ENCODE results near the gene TSFM.
"Not testable (repeated sequence)": the region's sequence is repeated elsewhere in the genome, so short reads cannot be mapped to it uniquely, and the experiment has no call there.

Gene TSFM

DNA sequence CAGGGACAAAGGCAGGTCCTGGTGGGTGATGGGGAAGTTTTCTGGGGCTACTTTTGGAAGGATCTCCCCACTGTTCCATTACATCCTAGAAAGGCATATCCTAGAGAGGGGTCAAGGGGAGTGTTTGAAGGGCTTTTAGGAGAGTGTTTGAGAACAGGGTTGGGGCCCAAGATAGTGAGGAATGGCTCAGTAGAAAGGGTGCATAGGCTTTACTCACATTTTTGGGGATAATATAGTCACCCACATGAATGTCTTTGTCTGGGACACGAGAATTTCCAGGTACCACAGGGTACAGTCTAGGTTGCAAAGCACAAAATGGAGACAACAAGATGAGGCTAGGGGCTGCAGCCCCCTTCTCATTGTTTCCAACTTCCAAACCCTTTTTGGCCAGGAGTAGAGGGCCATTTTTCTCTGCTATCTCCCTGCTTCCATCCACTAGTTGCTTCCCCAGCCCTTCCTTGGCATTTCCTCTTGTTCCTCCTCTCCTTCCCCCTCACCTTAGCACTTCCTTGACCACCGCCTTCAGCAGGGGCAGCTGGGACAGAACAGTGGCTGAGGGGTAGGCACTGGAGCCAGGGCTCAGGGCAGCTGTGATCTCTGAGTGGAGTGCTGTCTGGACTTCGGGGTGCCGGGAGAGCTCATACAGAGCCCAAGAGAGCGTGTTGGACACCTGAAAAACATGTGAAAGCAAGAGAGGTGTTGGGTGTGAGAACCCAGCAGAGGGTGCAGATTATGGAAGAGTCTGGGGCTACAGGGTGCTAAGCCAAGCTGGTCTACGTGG lies 18.5 kb upstream of the TSFM start:
- no peak for FAIRE-seq

DNA sequence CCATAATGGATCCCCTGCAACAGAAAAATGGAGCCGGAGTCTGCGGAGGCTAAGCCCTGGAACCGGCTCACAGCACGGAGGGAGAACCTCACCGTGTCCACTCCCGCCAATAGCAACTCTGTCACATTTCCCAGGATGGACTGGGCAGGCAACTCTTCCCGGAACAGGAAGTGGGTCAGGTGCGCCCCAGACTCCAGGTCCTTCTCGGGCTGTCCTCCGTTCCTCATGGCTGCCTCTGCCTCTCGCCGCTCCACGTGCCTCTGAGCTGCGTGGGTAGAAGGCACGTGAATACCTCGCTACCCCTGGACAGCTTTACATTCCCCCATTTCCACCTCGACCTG lies 18.0 kb upstream of the TSFM start:
- FAIRE-seq = no peak

DNA sequence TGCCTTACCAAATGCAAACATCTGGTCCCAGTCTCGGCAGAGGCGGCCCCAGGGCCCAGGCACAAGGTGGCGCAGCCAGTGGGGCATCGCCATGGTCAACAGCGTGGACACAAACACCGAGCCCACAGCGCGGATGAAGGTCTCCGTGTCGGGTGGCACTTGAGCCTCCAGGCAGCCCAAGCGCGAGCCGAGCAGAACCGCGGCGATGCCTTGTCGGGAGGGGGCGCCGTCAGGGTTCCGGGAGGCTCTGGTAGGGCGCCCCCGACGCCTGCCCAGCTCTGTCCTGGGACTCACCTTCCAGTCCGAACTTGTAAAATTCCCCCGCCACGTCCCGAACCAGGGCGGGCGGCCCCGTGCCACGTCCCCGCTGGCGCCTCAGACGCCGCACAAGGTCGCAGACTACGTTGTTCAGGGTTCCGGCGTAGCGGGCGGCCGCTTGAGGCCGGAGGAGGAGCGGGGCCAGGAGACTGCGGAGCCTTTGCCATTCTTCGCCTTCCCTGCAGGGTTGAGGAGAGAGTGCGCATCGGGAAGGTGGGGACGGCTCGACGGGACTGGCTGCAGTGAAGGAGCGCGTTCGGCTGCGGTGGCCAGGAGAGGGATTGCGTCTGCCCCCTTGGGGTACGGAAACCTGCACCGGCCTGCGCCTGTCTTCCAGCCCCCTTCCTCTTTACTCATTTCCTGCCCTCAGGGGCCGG lies 17.4 kb upstream of the TSFM start:
- FAIRE-seq = no peak

GRCh38 chr12:57765698-57766463 lies 16.7 kb upstream of the TSFM start:
- no peak for FAIRE-seq

GRCh38 chr12:57766464-57767304 lies 15.9 kb upstream of the TSFM start, which contains the start of gene CYP27B1:
CYP27B1 (minus strand) TSS chr12:57767078; CDS start chr12:57767041, 37 bp downstream.
- FAIRE-seq = no peak

- FAIRE-seq = no peak
Observed at GRCh38 chr12:57767305-57767698, 15.3 kb upstream of the TSFM start.

DNA sequence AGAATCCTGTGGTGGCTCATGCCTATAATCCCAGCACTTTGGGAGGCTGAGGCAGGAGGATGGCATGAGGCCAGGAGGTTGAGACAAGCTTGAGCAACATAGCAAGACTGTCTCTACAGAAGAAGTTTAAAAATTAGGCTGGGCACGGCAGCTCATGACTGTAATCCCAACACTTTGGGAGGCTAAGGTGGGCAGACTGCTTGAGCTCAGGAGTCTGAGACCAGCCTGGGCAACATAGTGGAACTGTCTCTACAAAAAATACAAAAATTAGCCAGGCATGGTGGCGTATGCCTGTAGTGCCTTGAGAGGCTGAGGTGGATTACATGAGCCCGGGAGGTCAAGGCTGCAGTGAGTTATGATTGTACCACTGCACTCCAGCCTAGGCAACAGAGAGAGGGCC lies 14.7 kb upstream of the TSFM start:
- no peak for FAIRE-seq

GRCh38 chr12:57769594-57769993 lies 13.0 kb upstream of the TSFM start:
- FAIRE-seq = no peak

GRCh38 chr12:57770734-57771133 lies 11.9 kb upstream of the TSFM start:
- no peak for FAIRE-seq

DNA sequence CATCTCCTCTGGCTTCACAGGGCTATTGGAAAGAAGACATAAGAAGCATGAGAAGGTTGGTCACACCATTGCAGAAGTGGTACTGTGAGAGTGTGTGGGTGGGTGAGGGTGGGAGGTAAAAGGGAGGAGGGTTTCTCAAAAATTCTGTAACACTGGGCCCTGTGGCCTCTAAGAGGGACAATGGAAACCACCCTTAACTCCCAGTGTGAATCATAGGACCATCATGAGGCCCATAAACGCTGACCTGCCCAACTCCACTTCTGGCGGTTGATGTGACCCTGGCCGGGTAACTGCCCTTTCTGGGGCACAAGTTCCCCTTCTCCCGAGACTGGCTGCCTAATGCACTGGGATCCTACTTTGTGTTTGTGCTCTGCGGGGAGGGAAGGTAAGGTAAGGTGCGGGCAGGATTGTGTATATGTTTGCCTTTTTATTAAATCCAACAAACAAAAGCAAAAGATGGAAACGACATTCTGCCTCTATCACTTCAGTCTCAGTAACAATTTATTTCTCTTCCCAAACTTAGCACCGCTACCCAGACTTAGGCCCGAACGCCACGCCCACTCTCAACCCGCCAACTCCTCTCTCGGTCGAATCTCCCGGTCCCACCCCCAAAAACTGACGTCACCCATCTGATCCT lies 11.2 kb upstream of the TSFM start:
- FAIRE-seq = no peak

DNA sequence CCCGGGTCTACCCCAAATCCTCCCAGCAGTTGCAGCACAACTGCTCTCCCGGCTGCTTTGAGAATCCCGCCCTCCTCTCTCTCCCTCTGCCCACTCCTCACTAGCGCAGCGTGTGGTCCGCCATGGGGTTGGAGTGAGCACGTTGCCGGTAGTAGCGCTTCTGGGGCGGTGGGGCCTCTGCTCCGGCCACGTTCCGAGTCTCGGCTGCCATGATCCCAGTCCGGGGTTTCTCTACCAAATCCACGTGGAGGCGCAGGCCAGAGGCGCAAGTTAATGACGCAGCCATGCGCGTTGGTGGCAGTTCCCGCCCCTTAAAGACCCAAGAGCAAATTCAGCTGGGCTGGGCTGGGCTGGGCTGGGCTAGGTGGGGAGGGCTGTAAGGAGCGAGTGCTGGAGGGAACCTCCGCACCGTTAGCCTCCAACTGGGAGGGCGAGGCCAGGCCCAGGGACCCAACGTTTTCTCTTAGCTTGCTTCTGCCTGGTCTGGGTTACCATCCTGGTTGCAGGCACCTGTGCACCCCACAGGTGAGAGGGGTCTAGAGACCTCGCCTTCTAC lies 10.6 kb upstream of the TSFM start, which contains the start of gene METTL1:
Gene METTL1 (minus strand): TSS at position 233 of the 556 bp plus-strand sequence. CDS start 22 bp downstream, at position 211.
- no peak for FAIRE-seq

GRCh38 chr12:57772429-57773322 lies 9.9 kb upstream of the TSFM start, which contains the start of gene EEF1AKMT3:
EEF1AKMT3 (plus strand) TSS chr12:57772614; CDS start chr12:57772725, 111 bp downstream.
- FAIRE-seq = no peak

- not testable (repeated sequence) for FAIRE-seq
Observed at GRCh38 chr12:57774634-57775033, 8.0 kb upstream of the TSFM start.

DNA sequence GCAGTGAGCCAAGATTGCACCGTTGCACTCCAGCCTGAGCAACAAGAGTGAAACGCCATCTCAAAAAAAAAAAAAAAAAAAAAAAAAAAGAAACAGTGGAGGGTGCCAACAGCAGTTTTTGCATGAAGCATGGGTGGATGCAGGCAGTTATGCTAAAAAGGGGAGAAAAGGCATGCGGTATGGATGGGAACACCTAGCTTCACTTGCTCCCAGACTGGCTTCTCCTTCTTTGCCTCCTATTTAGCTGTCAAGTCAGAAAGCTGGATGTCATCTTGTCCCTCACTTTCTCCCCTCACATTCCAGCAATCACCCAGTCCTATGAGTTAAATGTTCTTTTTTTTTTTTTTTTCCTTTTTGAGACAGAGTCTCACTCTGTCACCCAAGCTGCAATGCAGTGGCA lies 7.5 kb upstream of the TSFM start:
- FAIRE-seq = no peak

DNA sequence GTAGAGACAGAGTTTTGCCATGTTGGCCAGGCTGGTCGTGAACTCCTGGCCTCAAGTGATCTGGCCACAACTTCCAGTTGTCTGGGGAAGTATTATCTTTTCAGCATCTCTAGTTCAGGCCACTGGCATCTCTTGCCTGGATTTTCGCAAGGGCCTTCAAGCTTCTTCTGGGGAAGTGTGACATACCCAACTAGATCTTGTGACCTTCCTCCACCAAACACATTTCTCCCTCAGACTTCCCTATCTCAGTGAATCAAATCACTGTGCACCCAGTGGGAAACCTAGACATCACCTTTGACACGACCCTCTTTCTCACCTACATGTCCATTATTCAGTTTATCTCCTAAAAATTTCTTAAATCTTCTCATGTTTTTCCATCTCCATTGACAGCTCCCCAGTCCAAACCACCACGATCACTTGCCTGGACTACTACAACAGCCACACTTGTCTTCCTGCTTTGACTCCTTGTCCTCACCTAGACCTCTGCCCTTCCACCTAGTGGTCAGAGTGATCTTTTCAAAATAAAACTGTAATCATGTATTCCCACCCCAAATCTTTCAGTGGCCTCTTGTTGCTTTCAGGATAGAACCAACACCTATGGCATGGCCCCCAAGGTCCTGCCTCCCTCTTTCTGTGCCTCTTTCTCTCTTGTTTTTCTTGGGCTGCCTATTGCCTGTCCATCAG lies 6.9 kb upstream of the TSFM start:
- no peak for FAIRE-seq

- no peak for FAIRE-seq
Observed at GRCh38 chr12:57776247-57776587, 6.4 kb upstream of the TSFM start.

GRCh38 chr12:57777367-57777766 lies 5.2 kb upstream of the TSFM start:
- no peak for FAIRE-seq

DNA sequence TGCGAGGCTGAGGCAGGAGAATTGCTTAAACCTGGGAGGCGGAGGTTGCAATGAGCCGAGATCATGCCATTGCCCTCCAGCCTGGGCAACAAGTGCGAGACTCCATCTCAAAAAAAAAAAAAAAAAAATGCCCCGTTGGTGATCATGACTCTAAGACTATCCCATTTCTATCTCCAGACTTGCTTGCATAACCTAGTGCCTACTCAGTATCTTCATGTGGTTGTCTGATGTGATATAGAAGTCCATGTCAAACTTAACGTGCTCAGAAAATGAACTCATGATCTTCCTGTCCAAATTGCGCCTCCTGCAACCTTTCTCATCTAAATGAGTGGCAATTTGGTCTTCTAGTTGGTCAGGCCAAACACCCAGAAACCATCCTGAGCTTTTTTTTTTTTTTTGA lies 4.7 kb upstream of the TSFM start:
- FAIRE-seq = no peak

- FAIRE-seq = no peak
Observed at GRCh38 chr12:57779736-57780135, 2.9 kb upstream of the TSFM start.

- FAIRE-seq = no peak
Observed at GRCh38 chr12:57780284-57780897, 2.2 kb upstream of the TSFM start.

All from colon (tissue), 2 donors.